Neural crest cell (in vitro differentiated cells): ENCODE measurements around the gene INPP5J. TPM values are rescaled to one million over a fixed set of nuclear protein-coding genes. Genes with fewer than 3 reads are reported as not detected.

ENCODE experiments used
- DNase-seq: peaks from one replicate; pipeline ENCODE4 v3.0.0; 2021; ENCODE audit warnings: low read depth, mixed read lengths, low spot score
- H3K27ac Mint-ChIP-seq: one replicate; pipeline ENCODE4 v1.8.0; 2021; ENCODE audit warnings: mild to moderate bottlenecking, mixed read lengths; ENCODE audit not compliant: unreplicated experiment
- H3K27me3 Mint-ChIP-seq: 2 replicates; pipeline ENCODE4 v1.8.0; 2021; ENCODE audit warnings: low read depth, mild to moderate bottlenecking, mixed read lengths
- H3K36me3 Mint-ChIP-seq: 2 replicates; pipeline ENCODE4 v1.8.0; 2021; ENCODE audit warnings: low read depth, mild to moderate bottlenecking, mixed read lengths
- H3K4me1 Mint-ChIP-seq: 2 replicates; pipeline ENCODE4 v1.8.0; 2021; ENCODE audit warnings: mixed read lengths
- H3K4me3 Mint-ChIP-seq: one replicate; pipeline ENCODE4 v1.8.0; 2021; ENCODE audit warnings: mild to moderate bottlenecking, mixed read lengths
- H3K9me3 Mint-ChIP-seq: 2 replicates; pipeline ENCODE4 v1.8.0; 2021; ENCODE audit warnings: mixed read lengths
- CTCF ChIP-seq: fragments of 200-600 bp; sonication (generic); conservative IDR thresholded peaks from 2 replicates; pipeline ENCODE4 v1.5.0; 2021; ENCODE audit warnings: antibody characterized with exemption, mild to moderate bottlenecking
- total RNA-seq: library from RNA; stranded (reverse); gene quantifications from 2 replicates; pipeline ENCODE4 v1.2.1, GENCODE V29; 2021

The INPP5J gene
- total RNA-seq, 1 donor from 2014 or later, result 4.7 TPM

GRCh38 chr22:31128156-31128555 lies 5.4 kb downstream of the INPP5J start:
- H3K4me1 Mint-ChIP-seq, result peaks cover 9% of the 10 kb centered on the region
- TF ChIP-seq CTCF, result no peak
- H3K4me3 Mint-ChIP-seq, result no peak overlapping the region
- no peaks in the 10 kb centered on the region for H3K27me3 Mint-ChIP-seq
- no peaks in the 10 kb centered on the region for H3K36me3 Mint-ChIP-seq
- H3K27ac Mint-ChIP-seq, result no peak overlapping the region
- DNase-seq, result no peak
- no peaks in the 10 kb centered on the region for H3K9me3 Mint-ChIP-seq

GRCh38 chr22:31130873-31131272 lies 8.1 kb downstream of the INPP5J start:
- no peak for TF ChIP-seq CTCF
- Mint-ChIP-seq H3K4me3 (no peak overlapping the region), H3K27ac (no peak overlapping the region), H3K36me3 (no peaks in the 10 kb centered on the region), H3K4me1 (no peaks in the 10 kb centered on the region), H3K27me3 (no peaks in the 10 kb centered on the region), H3K9me3 (no peaks in the 10 kb centered on the region)
- DNase-seq, result no peak

- Mint-ChIP-seq H3K36me3 (no peaks in the 10 kb centered on the region), H3K9me3 (no peaks in the 10 kb centered on the region), H3K4me1 (peaks cover 14% of the 10 kb centered on the region), H3K27ac (no peak overlapping the region), H3K27me3 (no peaks in the 10 kb centered on the region), H3K4me3 (no peak overlapping the region)
- DNase-seq, result no peak
- TF ChIP-seq CTCF, result no peak
Observed at GRCh38 chr22:31133911-31134310, 11.1 kb downstream of the INPP5J start.

GRCh38 chr22:31134688-31135087 lies 11.9 kb downstream of the INPP5J start:
- Mint-ChIP-seq H3K27ac (no peak overlapping the region), H3K9me3 (no peaks in the 10 kb centered on the region), H3K4me1 (peaks cover 22% of the 10 kb centered on the region), H3K36me3 (no peaks in the 10 kb centered on the region), H3K4me3 (no peak overlapping the region), H3K27me3 (no peaks in the 10 kb centered on the region)
- no peak for DNase-seq
- no peak for TF ChIP-seq CTCF

- Mint-ChIP-seq H3K27ac (no peak overlapping the region), H3K27me3 (no peaks in the 10 kb centered on the region), H3K9me3 (no peaks in the 10 kb centered on the region), H3K36me3 (no peaks in the 10 kb centered on the region), H3K4me3 (peak overlapping the region; percentile 54), H3K4me1 (peaks cover 30% of the 10 kb centered on the region)
- no peak for TF ChIP-seq CTCF
- DNase-seq, result no peak
Observed at GRCh38 chr22:31135706-31136105, 12.9 kb downstream of the INPP5J start.

GRCh38 chr22:31136155-31136554 lies 13.4 kb downstream of the INPP5J start:
- TF ChIP-seq CTCF, result no peak
- DNase-seq, result no peak
- Mint-ChIP-seq H3K36me3 (no peaks in the 10 kb centered on the region), H3K27ac (no peak overlapping the region), H3K9me3 (no peaks in the 10 kb centered on the region), H3K4me3 (peak overlapping the region; percentile 67), H3K4me1 (peaks cover 30% of the 10 kb centered on the region), H3K27me3 (no peaks in the 10 kb centered on the region)
